ENCODE measurements around the gene A4GALT.
"Not testable (repeated sequence)": the region's sequence is repeated elsewhere in the genome, so short reads cannot be mapped to it uniquely, and the experiment has no call there.

The A4GALT gene

GRCh38 chr22:42720263-42721044 lies at the start of gene A4GALT:
Gene A4GALT (minus strand): TSS chr22:42720870. CDS start chr22:42693951, 26,919 bp downstream.
- no peak for FAIRE-seq

GRCh38 chr22:42770448-42770726 lies 49.7 kb upstream of the A4GALT start:
- FAIRE-seq = no peak

GRCh38 chr22:42769574-42770447 lies 49.1 kb upstream of the A4GALT start:
- no peak for FAIRE-seq

- no peak for FAIRE-seq
These were observed 48.5 kb upstream of the A4GALT start for GRCh38 chr22:42769238-42769573.

GRCh38 chr22:42768385-42769035 lies 47.8 kb upstream of the A4GALT start:
- no peak for FAIRE-seq

- no peak for FAIRE-seq
These were observed 46.2 kb upstream of the A4GALT start for GRCh38 chr22:42766860-42767259.

GRCh38 chr22:42764895-42765363 lies 44.3 kb upstream of the A4GALT start:
- no peak for FAIRE-seq

GRCh38 chr22:42763965-42764480 lies 43.4 kb upstream of the A4GALT start:
- no peak for FAIRE-seq

- FAIRE-seq = no peak
These were observed 40.3 kb upstream of the A4GALT start for GRCh38 chr22:42760806-42761565.

GRCh38 chr22:42758931-42759629 lies 38.4 kb upstream of the A4GALT start:
- no peak for FAIRE-seq

GRCh38 chr22:42755553-42755952 lies 34.9 kb upstream of the A4GALT start:
- FAIRE-seq = not testable (repeated sequence)

- FAIRE-seq = not testable (repeated sequence)
These were observed 34.5 kb upstream of the A4GALT start for GRCh38 chr22:42755121-42755520.

GRCh38 chr22:42754658-42755057 lies 34.0 kb upstream of the A4GALT start:
- FAIRE-seq = no peak

- no peak for FAIRE-seq
These were observed 32.2 kb upstream of the A4GALT start for GRCh38 chr22:42752912-42753311.

GRCh38 chr22:42752230-42752746 lies 31.6 kb upstream of the A4GALT start:
- FAIRE-seq = no peak

GRCh38 chr22:42750421-42750820 lies 29.8 kb upstream of the A4GALT start:
- FAIRE-seq = not testable (repeated sequence)

GRCh38 chr22:42747701-42748513 lies 27.2 kb upstream of the A4GALT start:
- no peak for FAIRE-seq

- FAIRE-seq = no peak
These were observed 24.4 kb upstream of the A4GALT start for GRCh38 chr22:42745118-42745517.

- FAIRE-seq = no peak
These were observed 22.9 kb upstream of the A4GALT start for GRCh38 chr22:42743501-42743991.

GRCh38 chr22:42742940-42743339 lies 22.3 kb upstream of the A4GALT start:
- no peak for FAIRE-seq
